SK-N-MC (cell line): ENCODE measurements around the gene VAMP2.
A peak's percentile ranks its signal among the peaks of the same experiment; 100 is the strongest.

Experiments
- EZH2 ChIP-seq: fragments of 200-600 bp; sonication (generic); IDR thresholded peaks from one replicate; pipeline ENCODE4 v1.6.1; 2017; ENCODE audit warnings: antibody characterized with exemption
- POLR2AphosphoS5 ChIP-seq: IDR thresholded peaks from 2 replicates; pipeline ENCODE4 v1.6.1; 2012; ENCODE audit warnings: mild to moderate bottlenecking, low read depth, low read length, borderline replicate concordance

DNA sequence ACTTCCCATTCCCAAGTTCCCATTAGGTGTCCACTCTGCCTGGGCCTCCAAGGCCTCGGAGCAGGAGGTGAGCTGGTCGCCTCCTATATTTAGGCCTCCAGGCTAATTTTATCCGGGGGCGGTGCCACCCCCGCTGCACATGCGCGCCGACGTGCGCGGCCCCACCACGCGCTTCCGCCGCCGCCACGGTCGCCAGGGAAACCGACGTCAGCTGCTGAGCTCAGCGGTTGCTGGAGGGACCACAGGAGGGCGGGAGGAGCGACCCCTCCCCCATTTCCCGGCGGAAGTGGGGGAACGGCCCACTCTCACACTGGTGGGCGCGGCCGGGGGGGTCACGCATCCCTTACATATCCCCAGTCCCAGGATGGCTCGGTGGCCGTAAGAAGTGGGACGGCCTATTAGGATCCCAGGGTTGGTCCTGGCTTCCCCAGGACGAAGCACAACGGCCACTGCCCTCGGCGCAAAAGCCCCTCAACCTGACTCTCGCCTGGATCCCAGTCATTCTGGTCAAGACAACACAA, 11.6 kb downstream of the VAMP2 start:
- no peak for TF ChIP-seq EZH2
- peak; percentile 25; the same call in 1 of the 2 replicates for TF ChIP-seq POLR2AphosphoS5
